GM21526 (cell line): Measurements from ENCODE around the gene TMC2.
"Not testable (repeated sequence)": the region's sequence is repeated elsewhere in the genome, so short reads cannot be mapped to it uniquely, and the experiment has no call there.

ENCODE experiments used
- ATAC-seq: cut with Tn5 transposase; IDR thresholded peaks from one replicate; pipeline ENCODE4 v1.9.1; 2021; ENCODE audit warnings: moderate library complexity; ENCODE audit not compliant: unreplicated experiment, low FRiP score

Gene TMC2

DNA sequence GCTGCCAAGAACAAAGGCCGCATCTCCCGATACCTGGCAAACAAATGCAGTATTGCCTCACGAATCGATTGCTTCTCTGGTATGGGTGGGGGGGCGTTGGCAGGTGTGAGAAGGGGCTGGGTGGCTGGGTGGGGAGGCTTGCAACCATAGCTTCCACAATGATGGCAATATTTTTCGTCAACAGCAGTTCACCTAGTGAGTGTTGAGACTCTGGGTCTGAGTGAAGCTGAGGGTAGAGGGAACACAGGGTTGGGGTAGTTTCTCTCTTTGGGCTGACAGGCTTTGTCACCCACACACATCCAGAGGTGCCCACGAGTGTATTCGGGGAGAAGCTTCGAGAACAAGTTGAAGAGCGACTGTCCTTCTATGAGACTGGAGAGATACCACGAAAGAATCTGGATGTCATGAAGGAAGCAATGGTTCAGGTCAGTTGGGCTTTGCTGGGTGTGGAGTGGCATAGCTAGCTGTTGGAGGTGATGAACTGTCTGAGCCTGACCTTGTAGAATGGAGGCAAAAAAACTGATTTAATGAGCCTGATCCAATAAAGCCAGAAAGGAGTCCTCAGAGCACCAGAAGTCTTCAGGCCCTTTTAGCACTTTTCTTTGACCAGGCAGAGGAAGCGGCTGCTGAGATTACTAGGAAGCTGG lies 120.2 kb downstream of the TMC2 start:
- no peak for ATAC-seq

- ATAC-seq, result no peak
Measured at GRCh38 chr20:2657241-2657640, 120.9 kb downstream of the TMC2 start.

GRCh38 chr20:2657674-2658073 lies 121.3 kb downstream of the TMC2 start:
- ATAC-seq, result no peak

- ATAC-seq, result no peak
Measured at GRCh38 chr20:2658414-2659354, 122.3 kb downstream of the TMC2 start.

DNA sequence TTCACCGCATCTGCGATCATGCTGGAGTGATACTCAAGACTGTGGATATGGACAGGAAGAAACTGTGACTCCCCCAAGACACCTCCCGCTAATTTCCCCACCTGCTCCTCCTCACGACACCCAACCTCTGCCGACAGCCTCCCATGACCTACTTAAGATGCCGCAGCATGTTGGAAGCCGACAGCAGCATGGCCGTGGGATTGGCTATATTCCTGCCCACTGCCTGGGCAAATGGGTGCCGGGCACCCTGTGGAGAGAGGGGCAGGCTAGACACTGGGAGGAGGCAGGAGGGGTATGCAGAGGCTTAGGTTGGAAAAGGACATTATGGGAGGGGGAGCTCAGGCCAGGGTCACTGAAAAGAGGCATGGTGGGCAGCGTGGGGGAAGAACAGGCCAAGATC lies 123.2 kb downstream of the TMC2 start:
- no peak for ATAC-seq

GRCh38 chr20:2663364-2663886 lies 127.1 kb downstream of the TMC2 start:
- ATAC-seq, result no peak

DNA sequence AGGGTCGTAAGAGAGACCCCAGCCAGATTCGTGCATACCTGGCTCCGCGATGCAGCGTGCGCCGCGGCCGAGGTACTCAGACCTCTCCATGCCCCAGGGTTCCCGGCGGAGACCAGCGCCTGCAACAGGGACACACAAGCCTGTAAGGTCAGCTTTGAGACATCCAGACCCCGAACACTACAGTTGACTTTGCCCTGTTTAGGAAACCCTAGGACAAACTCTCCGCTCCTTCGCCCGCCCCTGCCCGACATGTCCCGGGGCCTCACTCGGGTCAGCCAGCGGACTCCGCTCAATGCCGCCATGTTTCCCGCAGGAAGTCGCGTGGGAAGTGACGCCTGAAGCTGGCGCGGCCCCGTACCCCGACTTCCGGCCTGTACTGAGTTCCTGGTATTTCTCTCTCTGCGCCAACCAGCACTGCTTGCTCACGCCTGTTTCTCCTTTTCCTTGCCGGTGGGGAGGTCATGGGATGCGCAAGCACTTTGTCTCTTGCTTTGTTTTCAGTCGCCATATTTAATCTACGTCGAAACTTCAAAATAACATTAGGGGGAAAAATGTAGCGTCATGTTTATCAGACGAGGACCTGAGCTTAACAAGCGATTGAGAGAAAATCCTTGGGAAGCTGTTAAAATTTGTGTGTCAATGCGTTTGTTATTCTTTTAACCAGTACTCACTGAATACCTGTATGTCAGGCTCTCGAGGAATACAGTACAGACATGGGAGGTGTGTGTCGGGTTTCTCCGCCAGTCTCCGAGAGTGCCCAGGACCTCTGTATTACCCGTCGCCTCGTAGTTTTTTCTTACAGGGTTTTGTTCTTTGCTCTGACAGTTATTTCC lies 127.7 kb downstream of the TMC2 start, which contains the start of gene IDH3B:
IDH3B (minus strand) TSS at position 330 of the 833 bp plus-strand sequence; CDS start at position 302, 28 bp downstream.
- peak; percentile 65 for ATAC-seq

DNA sequence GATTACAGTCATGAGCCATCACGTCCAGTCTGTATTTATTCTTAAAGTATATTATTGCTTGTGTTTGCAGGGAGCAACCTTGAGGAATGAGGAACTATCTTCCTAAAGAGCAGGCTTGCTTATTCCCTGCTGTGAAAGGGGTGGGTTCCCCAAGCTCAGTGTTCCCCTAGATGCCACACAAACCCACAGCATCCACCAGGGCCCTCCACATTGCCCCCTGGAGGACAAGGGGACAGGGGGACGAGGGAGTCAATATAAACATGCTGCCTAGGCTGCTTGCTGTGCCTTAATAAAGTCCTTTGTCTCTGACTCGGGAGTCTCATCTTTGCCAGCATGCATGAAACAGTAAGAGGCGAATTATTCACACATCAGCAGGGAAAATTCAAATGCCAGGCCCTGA lies 135.6 kb downstream of the TMC2 start:
- ATAC-seq, result no peak

DNA sequence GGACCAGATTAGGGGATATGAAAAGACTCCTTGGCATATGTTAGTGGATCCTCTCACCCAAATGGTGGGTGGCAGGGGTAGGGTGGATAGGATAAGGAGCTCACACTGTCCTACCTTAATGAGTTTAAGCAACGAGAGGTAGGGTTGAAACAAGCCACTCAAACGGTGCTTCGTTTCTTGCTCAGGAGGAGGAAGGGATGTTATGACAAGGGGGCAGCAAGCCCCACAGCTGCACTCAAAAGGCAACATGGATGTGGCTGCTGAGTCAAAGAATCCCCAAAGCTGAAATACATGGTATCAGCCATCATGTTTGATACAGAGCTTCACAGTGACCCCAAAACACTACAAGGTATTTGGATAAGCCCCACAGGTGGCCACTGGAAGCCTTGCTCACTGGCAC lies 136.1 kb downstream of the TMC2 start:
- ATAC-seq, result no peak

- ATAC-seq, result no peak
Measured at GRCh38 chr20:2673453-2673852, 137.1 kb downstream of the TMC2 start.

GRCh38 chr20:2680046-2680445 lies 143.7 kb downstream of the TMC2 start:
- ATAC-seq, result no peak

GRCh38 chr20:2682040-2682439 lies 145.7 kb downstream of the TMC2 start:
- ATAC-seq, result not testable (repeated sequence)

DNA sequence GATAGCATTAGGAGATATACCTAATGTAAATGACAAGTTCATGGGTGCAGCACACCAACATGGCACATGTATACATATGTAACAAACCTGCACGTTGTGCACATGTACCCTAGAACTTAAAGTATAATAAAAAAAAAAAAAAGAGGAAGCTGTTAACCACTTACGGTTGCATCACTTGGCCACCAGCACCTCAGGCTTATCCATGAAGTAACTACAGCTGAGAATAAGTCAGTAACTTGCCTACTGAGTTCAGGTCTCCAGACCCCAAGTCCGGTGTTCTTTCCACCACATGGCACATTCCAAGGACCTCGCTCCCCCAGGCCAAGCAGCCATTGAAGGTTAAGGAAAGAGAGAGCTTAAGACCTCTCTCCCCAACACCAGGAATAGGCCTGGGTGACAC lies 148.4 kb downstream of the TMC2 start:
- not testable (repeated sequence) for ATAC-seq

DNA sequence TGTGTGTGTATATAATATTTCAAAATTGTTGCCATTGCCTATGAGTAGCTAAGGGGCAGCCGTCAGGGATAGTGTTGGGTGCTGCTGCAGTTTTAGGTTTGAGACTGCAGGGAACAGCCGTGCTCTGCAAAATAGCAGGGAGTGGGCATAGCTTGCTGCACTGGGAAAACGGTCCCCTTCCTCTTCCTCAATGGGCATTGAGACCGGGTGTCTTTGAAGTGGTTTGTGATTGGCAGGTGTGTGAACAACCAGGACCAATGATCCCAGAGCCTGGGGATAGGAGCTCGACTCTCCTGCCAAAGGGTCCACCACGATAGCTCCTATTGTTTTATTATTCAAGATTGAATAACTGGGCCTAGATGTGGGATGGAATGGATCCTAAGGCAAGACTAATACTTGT lies 151.1 kb downstream of the TMC2 start:
- no peak for ATAC-seq

DNA sequence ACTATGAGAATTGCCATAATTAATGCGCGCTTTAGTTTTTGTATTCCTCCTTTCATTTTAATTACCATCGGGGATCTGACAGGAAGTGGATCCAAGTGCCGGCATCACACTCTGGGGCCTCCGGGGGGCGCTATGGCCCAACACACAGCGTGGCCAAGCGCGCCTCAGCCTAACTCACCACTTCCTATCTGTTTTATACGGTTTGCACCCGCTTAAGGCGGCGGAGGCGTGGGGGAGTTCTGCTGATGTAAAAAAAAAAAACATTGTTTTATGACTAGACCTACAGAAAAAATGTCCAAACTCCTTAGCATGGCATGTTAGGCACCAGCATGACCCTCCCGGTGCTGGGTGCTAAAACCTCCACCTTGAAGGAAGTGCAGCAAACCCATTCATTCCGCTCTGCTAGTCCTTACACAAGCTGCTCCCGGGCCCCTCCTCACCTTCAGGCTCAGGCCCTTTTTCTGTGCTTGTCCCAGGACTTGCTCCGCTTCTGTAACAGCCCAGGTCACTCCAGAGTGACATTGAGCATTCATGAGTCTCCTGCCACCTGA lies 151.7 kb downstream of the TMC2 start:
- no peak for ATAC-seq

GRCh38 chr20:2690213-2690612 lies 153.8 kb downstream of the TMC2 start:
- ATAC-seq, result no peak

GRCh38 chr20:2690718-2691117 lies 154.3 kb downstream of the TMC2 start:
- no peak for ATAC-seq

GRCh38 chr20:2691127-2691526 lies 154.8 kb downstream of the TMC2 start:
- no peak for ATAC-seq
